Renal cortex interstitium (tissue), 11 donors: ENCODE measurements around the gene VPS35. TPM values are rescaled to one million over a fixed set of nuclear protein-coding genes. Genes with fewer than 3 reads are reported as not detected.

Experiments used
- DNase-seq, 11 donors: peaks; one replicate each; pipeline ENCODE4 v3.0.0-alpha.2; 2013; ENCODE audit warnings: low read depth in 9 of 11, low spot score in 4 of 11; ENCODE audit errors: extremely low read depth in 1 of 11
- polyA plus RNA-seq, 3 donors: library from polyadenylated mRNA; unstranded; fragments of 120-200 nt; gene quantifications; one replicate each; pipeline ENCODE4 v1.2.1, GENCODE V29; 2013; ENCODE audit not compliant: insufficient read length in 3 of 3

Gene VPS35
- polyA plus RNA-seq, 3 donors, result 143 to 177 (median 145) TPM

- no peak for DNase-seq
Observed at GRCh38 chr16:46718214-46718613, 29.2 kb upstream of the VPS35 start.

DNA sequence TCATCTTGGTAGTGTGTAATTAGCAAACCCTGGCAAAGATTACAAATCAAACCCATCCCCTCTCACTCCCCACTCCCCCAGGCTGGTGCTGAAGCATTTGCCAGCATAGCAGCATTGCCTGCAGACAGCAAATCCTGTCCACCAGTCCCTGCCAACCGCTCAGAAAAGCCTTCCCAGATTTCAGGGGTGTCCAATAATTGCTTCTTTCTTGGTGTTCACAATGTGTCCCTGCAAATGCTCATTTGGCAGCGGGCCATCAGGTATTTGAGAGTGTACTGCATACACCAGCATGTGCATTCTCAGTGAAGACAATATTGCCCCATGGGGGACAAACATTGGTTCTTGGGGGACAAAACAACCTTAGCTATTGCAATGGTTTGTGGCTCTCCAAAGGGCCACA is 28.7 kb upstream of the VPS35 start:
- DNase-seq, result no peak

- DNase-seq, result no peak
Observed at GRCh38 chr16:46715769-46716305, 26.9 kb upstream of the VPS35 start.

- DNase-seq, result no peak
Observed at GRCh38 chr16:46714797-46715591, 26.0 kb upstream of the VPS35 start.

DNA sequence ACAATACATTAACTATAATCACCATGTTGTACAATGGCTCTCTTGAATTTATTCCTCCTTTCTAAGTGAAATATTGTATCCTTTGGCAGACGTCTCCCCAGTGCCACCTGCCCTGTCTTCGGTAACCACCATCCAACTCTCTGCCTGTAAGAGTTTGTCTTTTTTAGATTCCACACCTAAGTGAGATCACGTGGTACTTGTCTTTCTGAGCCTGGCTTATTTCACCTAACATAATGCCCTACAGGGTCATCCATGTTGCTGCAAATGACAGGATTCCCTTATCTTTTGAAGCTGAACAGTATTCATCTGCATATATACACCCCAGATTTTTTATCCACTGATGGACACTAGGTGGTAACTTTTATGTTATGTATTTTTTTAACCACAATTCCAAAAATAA is 24.7 kb upstream of the VPS35 start:
- DNase-seq, result no peak

DNA sequence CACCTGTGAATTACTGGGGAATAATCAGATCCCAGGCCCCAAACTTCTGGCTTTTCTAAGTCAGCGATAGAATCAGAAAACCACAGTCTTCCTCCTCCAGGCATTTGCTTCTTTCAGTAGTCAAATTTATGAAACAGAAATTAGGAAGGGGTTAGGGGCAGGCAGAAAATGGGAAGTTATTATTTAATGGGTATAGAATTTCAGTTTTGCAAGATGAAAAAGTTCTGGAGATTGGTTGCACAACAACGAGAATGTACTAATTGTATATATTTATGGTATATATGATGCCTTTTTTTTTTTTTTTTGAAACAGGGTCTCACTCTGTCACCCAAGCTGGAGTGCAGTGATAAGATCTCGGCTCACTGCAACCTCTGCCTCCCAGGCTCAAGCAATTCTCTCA is 23.9 kb upstream of the VPS35 start:
- no peak for DNase-seq

- DNase-seq, result no peak
Observed at GRCh38 chr16:46711106-46712058, 22.4 kb upstream of the VPS35 start.

DNA sequence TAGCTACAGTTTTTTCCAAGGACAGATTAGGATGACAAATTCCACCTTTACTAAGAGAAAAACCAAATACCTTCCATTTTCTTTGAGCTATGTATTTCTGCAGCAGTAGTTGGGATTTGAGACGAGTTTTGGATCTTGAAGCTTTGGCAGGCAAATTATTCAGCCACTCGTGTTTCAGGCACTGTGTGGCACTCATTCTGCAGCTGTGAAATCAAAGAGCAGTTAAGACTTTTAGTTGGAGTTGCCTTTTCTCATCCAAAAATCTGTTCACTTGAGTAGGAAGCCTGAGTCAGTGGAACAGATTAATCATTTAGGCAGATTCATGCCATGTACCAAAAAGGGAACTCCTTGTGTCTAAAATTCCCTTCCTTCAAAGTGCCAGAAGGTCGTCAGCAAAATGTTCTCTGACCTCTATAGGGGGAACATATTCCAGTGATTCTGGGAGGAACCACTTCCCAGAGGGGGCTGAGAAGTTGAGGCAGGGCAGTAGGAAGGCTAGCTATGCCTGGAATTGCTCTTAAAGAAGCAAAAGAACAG is 20.6 kb upstream of the VPS35 start:
- DNase-seq, result no peak

GRCh38 chr16:46706642-46707041 is 17.7 kb upstream of the VPS35 start:
- no peak for DNase-seq

DNA sequence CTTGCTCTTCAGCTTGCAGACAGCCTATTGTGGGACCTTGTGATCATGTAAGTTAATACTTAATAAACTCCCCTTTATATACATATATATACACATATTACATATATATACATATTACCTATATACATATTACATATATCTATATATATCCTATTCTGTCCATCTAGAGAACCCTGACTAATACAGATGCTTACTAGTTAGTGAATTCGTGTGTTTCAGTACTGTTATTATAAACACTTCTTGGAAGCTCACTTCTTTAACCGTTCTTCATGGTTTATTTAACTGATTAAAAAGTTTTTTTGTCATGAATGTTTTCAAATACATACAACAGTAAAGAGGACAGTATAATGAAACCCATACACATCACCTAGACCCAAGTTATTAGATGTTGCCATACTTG is 13.1 kb upstream of the VPS35 start:
- no peak for DNase-seq

- DNase-seq, result no peak
Observed at GRCh38 chr16:46701615-46702014, 12.6 kb upstream of the VPS35 start.

GRCh38 chr16:46700048-46700447 is 11.1 kb upstream of the VPS35 start:
- no peak for DNase-seq

GRCh38 chr16:46696957-46697356 is 8.0 kb upstream of the VPS35 start:
- no peak for DNase-seq

- DNase-seq, result no peak
Observed at GRCh38 chr16:46695937-46696336, 7.0 kb upstream of the VPS35 start.

DNA sequence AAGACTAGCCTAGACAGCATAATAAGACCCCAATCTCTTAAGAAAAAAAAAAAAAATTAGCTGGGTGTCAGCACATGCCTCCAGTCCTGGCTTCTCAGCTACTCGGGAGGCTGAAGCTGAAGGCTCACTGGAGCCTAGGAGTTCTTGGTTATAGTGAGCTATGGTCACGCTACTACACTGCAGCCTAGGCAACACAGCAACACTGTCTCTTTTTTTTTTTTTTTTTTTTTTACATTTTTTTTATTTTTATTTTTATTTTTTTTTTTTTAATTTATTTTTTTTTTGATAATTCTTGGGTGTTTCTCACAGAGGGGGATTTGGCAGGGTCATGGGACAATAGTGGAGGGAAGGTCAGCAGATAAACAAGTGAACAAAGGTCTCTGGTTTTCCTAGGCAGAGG is 4.6 kb upstream of the VPS35 start:
- no peak for DNase-seq

- DNase-seq, result no peak
Observed at GRCh38 chr16:46691726-46692125, 2.7 kb upstream of the VPS35 start.

GRCh38 chr16:46690281-46691178 is 1.6 kb upstream of the VPS35 start:
- DNase-seq, result no peak

GRCh38 chr16:46689365-46690280 is 645 bp upstream of the VPS35 start, which contains the start of gene ORC6:
ORC6 (plus strand) TSS chr16:46689659; CDS start chr16:46689706, 47 bp downstream.
- DNase-seq, result peak; percentile 89 to 97 (median 95)
